OCI-LY7 (cell line): Measurements from ENCODE around the gene SIX3. TPM values are rescaled to one million over a fixed set of nuclear protein-coding genes. Genes with fewer than 3 reads are reported as not detected.

Source experiments
- BruUV-seq: library from RNA; stranded (reverse); fragments of 400-500 nt; replicated peaks from 2 replicates; lab custom pipeline; 2021; lab: Mats Ljungman, UMichigan
- CTCF ChIA-PET: fragments of 300-600 bp; sonication (Branson Sonifier 250); formaldehyde crosslinking; loops from one replicate; lab custom pipeline; 2022; ENCODE audit warnings: antibody characterized with exemption; ENCODE audit not compliant: unreplicated experiment; lab: Charles Lee
- POLR2A ChIA-PET: fragments of 300-600 bp; sonication (Branson Sonifier 250); formaldehyde crosslinking; loops from one replicate; lab custom pipeline; 2022; ENCODE audit warnings: antibody characterized with exemption; lab: Charles Lee
- DNase-seq: peaks from one replicate; pipeline ENCODE4 v3.0.0-alpha.2; 2015; ENCODE audit warnings: low spot score
- H2AFZ ChIP-seq: fragments of 200-600 bp; sonication (generic), shearing (Covaris generic); 2 replicates; pipeline ENCODE4 v1.6.1; 2014; ENCODE audit warnings: mild to moderate bottlenecking, antibody characterized with exemption, low read length, moderate library complexity
- H3K27ac ChIP-seq: fragments of 200-600 bp; sonication (generic); 2 replicates; pipeline ENCODE4 v1.5.1; 2014; ENCODE audit warnings: mixed run types, low read depth, mild to moderate bottlenecking, moderate library complexity, low read length, inconsistent platforms; ENCODE audit not compliant: poor library complexity, severe bottlenecking
- H3K36me3 ChIP-seq: fragments of 200-600 bp; sonication (generic); 2 replicates; pipeline ENCODE4 v1.6.1; 2014; ENCODE audit warnings: mild to moderate bottlenecking, antibody characterized with exemption, low read length, moderate library complexity, mixed read lengths; ENCODE audit not compliant: insufficient read depth
- H3K4me1 ChIP-seq: fragments of 200-600 bp; sonication (generic); 2 replicates; pipeline ENCODE4 v1.5.1; 2014; ENCODE audit warnings: mild to moderate bottlenecking, low read length; ENCODE audit not compliant: insufficient read depth, poor library complexity, severe bottlenecking
- H3K4me2 ChIP-seq: fragments of 200-600 bp; sonication (generic); 2 replicates; pipeline ENCODE4 v1.6.1; 2014; ENCODE audit warnings: mild to moderate bottlenecking, low read length
- H3K4me3 ChIP-seq: fragments of 200-600 bp; sonication (generic); 2 replicates; pipeline ENCODE4 v1.5.1; 2014; ENCODE audit warnings: mild to moderate bottlenecking, low read depth, low read length; ENCODE audit not compliant: poor library complexity, severe bottlenecking
- H3K79me2 ChIP-seq: fragments of 200-600 bp; sonication (generic); 2 replicates; pipeline ENCODE4 v1.6.1; 2016; ENCODE audit warnings: low read depth, mild to moderate bottlenecking, low read length, moderate library complexity, mixed read lengths; ENCODE audit not compliant: insufficient read depth
- H3K9me2 ChIP-seq: fragments of 200-600 bp; sonication (generic); 2 replicates; pipeline ENCODE4 v1.6.1; 2016; ENCODE audit warnings: mild to moderate bottlenecking, low read length, mixed read lengths; ENCODE audit not compliant: insufficient read depth
- H3K9me3 ChIP-seq: fragments of 200-600 bp; sonication (generic); 2 replicates; pipeline ENCODE4 v1.6.1; 2014; ENCODE audit warnings: mild to moderate bottlenecking, mixed run types, low read length, mixed read lengths
- H4K20me1 ChIP-seq: fragments of 200-600 bp; sonication (generic); 2 replicates; pipeline ENCODE4 v1.6.1; 2014; ENCODE audit warnings: mild to moderate bottlenecking, antibody characterized with exemption, low read length, moderate library complexity, mixed read lengths; ENCODE audit not compliant: insufficient read depth
- CTCF ChIP-seq: fragments of 200-600 bp; sonication (generic); conservative IDR thresholded peaks from 2 replicates; pipeline ENCODE4 v1.5.1; 2014; ENCODE audit warnings: mild to moderate bottlenecking, antibody characterized with exemption, low read length, moderate library complexity, mixed read lengths
- EZH2phosphoT487 ChIP-seq: fragments of 200-600 bp; sonication (generic); IDR thresholded peaks from 2 replicates; pipeline ENCODE4 v1.6.1; 2018; ENCODE audit warnings: low read depth, borderline replicate concordance, mild to moderate bottlenecking, mixed run types, antibody characterized with exemption, low read length, moderate library complexity, mixed read lengths
- intact Hi-C: fragments of 100-400 bp; cut with micrococcal nuclease; formaldehyde crosslinking; loops from one replicate; pipeline ENCODE4 v1.10.0; 2022; ENCODE audit not compliant: unreplicated experiment
- total RNA-seq, 2 experiments: library from RNA; depleted of rRNA in 1 of 2; stranded (reverse); fragments of >200 nt in 1 of 2; shearing (Covaris generic) in 1 of 2; gene quantifications; 2 replicates each; pipeline ENCODE4 v1.2.3, GENCODE V29; 2014 to 2022

Gene SIX3
- total RNA-seq, 2 experiments from 2014 or later, result not detected

- H3K9me2 ChIP-seq, result no peaks in the 10 kb centered on the region
- POLR2A ChIA-PET, result no interaction called here
- BruUV-seq, result no TSS peak
- no peaks in the 10 kb centered on the region for H4K20me1 ChIP-seq
- H3K9me3 ChIP-seq, result no peaks in the 10 kb centered on the region
- H3K79me2 ChIP-seq, result no peaks in the 10 kb centered on the region
- no peak overlapping the region for H2AFZ ChIP-seq
- no peak for DNase-seq
- no peaks in the 10 kb centered on the region for H3K4me1 ChIP-seq
- H3K36me3 ChIP-seq, result no peaks in the 10 kb centered on the region
- H3K4me3 ChIP-seq, result no peak overlapping the region
- TF ChIP-seq CTCF (no peak), EZH2phosphoT487 (no peak)
- CTCF ChIA-PET, result no interaction called here
- H3K27ac ChIP-seq, result no peak overlapping the region
- intact Hi-C loops, result no loop called here
- no peak overlapping the region for H3K4me2 ChIP-seq
Observed at GRCh38 chr2:44943031-44943692, 1.7 kb downstream of the SIX3 start.

- H3K79me2 ChIP-seq, result no peaks in the 10 kb centered on the region
- no peaks in the 10 kb centered on the region for H3K9me2 ChIP-seq
- CTCF ChIA-PET, result no interaction called here
- H3K4me3 ChIP-seq, result no peak overlapping the region
- intact Hi-C loops, result no loop called here
- no peak for DNase-seq
- no peaks in the 10 kb centered on the region for H4K20me1 ChIP-seq
- TF ChIP-seq CTCF (no peak), EZH2phosphoT487 (no peak)
- POLR2A ChIA-PET, result no interaction called here
- H3K9me3 ChIP-seq, result no peaks in the 10 kb centered on the region
- no peak overlapping the region for H2AFZ ChIP-seq
- no peak overlapping the region for H3K27ac ChIP-seq
- H3K4me2 ChIP-seq, result no peak overlapping the region
- no peaks in the 10 kb centered on the region for H3K36me3 ChIP-seq
- no TSS peak for BruUV-seq
- H3K4me1 ChIP-seq, result no peaks in the 10 kb centered on the region
Observed at GRCh38 chr2:44943693-44944101, 2.2 kb downstream of the SIX3 start.

GRCh38 chr2:44944102-44944951, 2.8 kb downstream of the SIX3 start:
- Histone ChIP-seq H3K4me2 (no peak overlapping the region), H3K36me3 (no peaks in the 10 kb centered on the region), H4K20me1 (no peaks in the 10 kb centered on the region), H3K27ac (no peak overlapping the region), H3K4me1 (no peaks in the 10 kb centered on the region), H3K9me3 (no peaks in the 10 kb centered on the region), H3K4me3 (no peak overlapping the region), H3K79me2 (no peaks in the 10 kb centered on the region), H3K9me2 (no peaks in the 10 kb centered on the region), H2AFZ (no peak overlapping the region)
- intact Hi-C loops, result no loop called here
- no peak for DNase-seq
- no TSS peak for BruUV-seq
- TF ChIP-seq CTCF (no peak), EZH2phosphoT487 (no peak)
- ChIA-PET CTCF (no interaction called here), POLR2A (no interaction called here)
